GM23338 (cell line): ENCODE data around the gene CX3CR1.

ENCODE experiments used
- CTCF ChIP-seq, 2 experiments: fragments of 200-600 bp in 1 of 2; sonication (generic) in 1 of 2; conservative IDR thresholded peaks; 2 replicates each; pipeline versions ENCODE4 v1.5.1 to v1.6.1; 2016 to 2017; ENCODE audit warnings: antibody characterized with exemption in 2 of 2, low read depth in 2 of 2, mild to moderate bottlenecking in 2 of 2, moderate library complexity in 1 of 2
- POLR2AphosphoS5 ChIP-seq: IDR thresholded peaks from 2 replicates; pipeline ENCODE4 v1.6.1; 2016; ENCODE audit warnings: antibody characterized with exemption, low read depth
- ZNF114 ChIP-seq: fragments of 250-450 bp; sonication (Bioruptor Pico); IDR thresholded peaks from 2 replicates; pipeline ENCODE4 v1.5.0; 2020; ENCODE audit warnings: mild to moderate bottlenecking, moderate library complexity

GRCh38 chr3:39289107-39289506 is 9.3 kb upstream of the CX3CR1 start:
- TF ChIP-seq CTCF (conservative IDR thresholded peaks at IDR 0.05; ENCODE audit: low read depth in 2 of 2) (no peak), POLR2AphosphoS5 (no peak), ZNF114 (CRISPR knock-in tag) (no peak)
